GM23338 (cell line): ENCODE data around the gene RASGRP1. TPM values are rescaled to one million over a fixed set of nuclear protein-coding genes. Genes with fewer than 3 reads are reported as not detected.

Source experiments
- ATAC-seq: fragments of 200-7000 bp; cut with Tn5 transposase; 3 replicates; pipeline ENCODE4 v1.9.1; 2020
- DNase-seq: peaks from one replicate; pipeline ENCODE4 v3.0.0-alpha.2; 2015; ENCODE audit warnings: low spot score
- H2AFZ ChIP-seq: fragments of 200-600 bp; sonication (generic); 2 replicates; pipeline ENCODE4 v1.8.0; 2016; ENCODE audit warnings: antibody characterized with exemption, mild to moderate bottlenecking, moderate library complexity
- H3F3A ChIP-seq: fragments of 200-600 bp; sonication (generic); replicated peaks from 2 replicates; pipeline ENCODE4 v1.8.0; 2017; ENCODE audit warnings: antibody characterized with exemption, mixed run types, low read depth
- H3K27ac ChIP-seq: fragments of 200-600 bp; sonication (generic); 2 replicates; pipeline ENCODE4 v1.6.1; 2016; ENCODE audit warnings: low read depth
- H3K27me3 ChIP-seq: fragments of 200-600 bp; sonication (generic); 2 replicates; pipeline ENCODE4 v1.8.0; 2016; ENCODE audit warnings: mild to moderate bottlenecking, mixed run types, moderate library complexity; ENCODE audit not compliant: insufficient read depth
- H3K36me3 ChIP-seq: fragments of 200-600 bp; sonication (generic); 2 replicates; pipeline ENCODE4 v1.8.0; 2016; ENCODE audit warnings: mild to moderate bottlenecking; ENCODE audit not compliant: insufficient read depth
- H3K4me1 ChIP-seq: fragments of 200-600 bp; sonication (generic); 2 replicates; pipeline ENCODE4 v1.8.0; 2016; ENCODE audit warnings: mild to moderate bottlenecking, moderate library complexity; ENCODE audit not compliant: insufficient read depth
- H3K4me2 ChIP-seq: fragments of 200-600 bp; sonication (generic); 2 replicates; pipeline ENCODE4 v1.7.1; 2017; ENCODE audit warnings: mixed run types
- H3K4me3 ChIP-seq: fragments of 200-600 bp; sonication (generic); 2 replicates; pipeline ENCODE4 v1.6.1; 2016; ENCODE audit warnings: mixed run types
- H3K79me2 ChIP-seq: fragments of 200-600 bp; sonication (generic); replicated peaks from 2 replicates; pipeline ENCODE4 v1.8.0; 2017; ENCODE audit warnings: mild to moderate bottlenecking; ENCODE audit not compliant: insufficient read depth
- H3K9me2 ChIP-seq: fragments of 200-600 bp; sonication (generic); 2 replicates; pipeline ENCODE4 v1.8.0; 2017; ENCODE audit not compliant: insufficient read depth
- H4K20me1 ChIP-seq: fragments of 200-600 bp; sonication (generic); replicated peaks from 2 replicates; pipeline ENCODE4 v1.8.0; 2017; ENCODE audit warnings: mild to moderate bottlenecking; ENCODE audit not compliant: insufficient read depth
- H3K27ac Mint-ChIP-seq: 2 replicates; pipeline ENCODE4 v1.8.0; 2020; ENCODE audit warnings: inconsistent platforms, mild to moderate bottlenecking, moderate library complexity, mixed read lengths
- H3K27me3 Mint-ChIP-seq: 3 replicates; pipeline ENCODE4 v1.8.0; 2022; ENCODE audit warnings: low read depth, mild to moderate bottlenecking, moderate library complexity, mixed read lengths, inconsistent platforms; ENCODE audit not compliant: insufficient read depth, poor library complexity
- H3K36me3 Mint-ChIP-seq: 3 replicates; pipeline ENCODE4 v1.8.0; 2021; ENCODE audit warnings: low read depth, mild to moderate bottlenecking, inconsistent platforms, moderate library complexity, mixed read lengths
- H3K4me1 Mint-ChIP-seq: 3 replicates; pipeline ENCODE4 v1.8.0; 2020; ENCODE audit warnings: mild to moderate bottlenecking, inconsistent platforms, mixed read lengths
- H3K4me3 Mint-ChIP-seq: 3 replicates; pipeline ENCODE4 v1.8.0; 2021; ENCODE audit warnings: moderate library complexity, mild to moderate bottlenecking, inconsistent platforms, mixed read lengths
- H3K9me3 Mint-ChIP-seq: 3 replicates; pipeline ENCODE4 v1.8.0; 2020; ENCODE audit warnings: moderate library complexity, mild to moderate bottlenecking, inconsistent platforms, mixed read lengths
- EZH2 ChIP-seq: fragments of 200-600 bp; sonication (generic); IDR thresholded peaks from one replicate; pipeline ENCODE4 v1.8.0; 2017; ENCODE audit warnings: antibody characterized with exemption, mild to moderate bottlenecking, low read depth; ENCODE audit not compliant: unreplicated experiment
- EZH2phosphoT487 ChIP-seq: fragments of 200-600 bp; sonication (generic); IDR thresholded peaks from one replicate; pipeline ENCODE4 v1.8.1; 2018; ENCODE audit warnings: antibody characterized with exemption; ENCODE audit not compliant: unreplicated experiment
- JUNB ChIP-seq: IDR thresholded peaks from one replicate; pipeline ENCODE4 v1.6.1; 2016; ENCODE audit warnings: antibody characterized with exemption; ENCODE audit not compliant: unreplicated experiment
- POLR2AphosphoS5 ChIP-seq: IDR thresholded peaks from 2 replicates; pipeline ENCODE4 v1.6.1; 2016; ENCODE audit warnings: antibody characterized with exemption, low read depth
- STAT1 ChIP-seq: IDR thresholded peaks from one replicate; pipeline ENCODE4 v1.6.1; 2016; ENCODE audit warnings: antibody characterized with exemption; ENCODE audit not compliant: unreplicated experiment
- ZNF331 ChIP-seq: fragments of 250-450 bp; sonication (Bioruptor Pico); IDR thresholded peaks from 2 replicates; pipeline ENCODE4 v1.5.0; 2020; ENCODE audit warnings: low read depth, mild to moderate bottlenecking, moderate library complexity
- polyA plus RNA-seq: library from polyadenylated mRNA; unstranded; fragments of >200 nt; fragmentation: Nextera tagmentation; extraction: Ambion mirVana; gene quantifications from 2 replicates; pipeline ENCODE4 v1.2.1, GENCODE V29; 2016
- total RNA-seq: library from RNA; depleted of rRNA; stranded (reverse); fragments of >200 nt; shearing (Covaris generic); gene quantifications from 2 replicates; pipeline ENCODE4 v1.2.3, GENCODE V29; 2014
- TF ChIP-seq, protein P1 (sequence below): IDR thresholded peaks from one replicate; pipeline ENCODE4 v1.6.1; 2018; ENCODE audit warnings: antibody characterized with exemption; ENCODE audit not compliant: unreplicated experiment
- TF ChIP-seq, protein P2 (sequence below): IDR thresholded peaks from 2 replicates; pipeline ENCODE4 v1.6.1; 2016; ENCODE audit warnings: antibody characterized with exemption
- TF ChIP-seq, protein P3 (sequence below): fragments of 250-450 bp; sonication (Bioruptor Pico); IDR thresholded peaks from 2 replicates; pipeline ENCODE4 v1.5.0; 2020; ENCODE audit warnings: mild to moderate bottlenecking, moderate library complexity

RASGRP1 gene
- total and polyA plus RNA-seq, 2 experiments from 2014 or later, result 1.1 to 1.2 TPM

DNA sequence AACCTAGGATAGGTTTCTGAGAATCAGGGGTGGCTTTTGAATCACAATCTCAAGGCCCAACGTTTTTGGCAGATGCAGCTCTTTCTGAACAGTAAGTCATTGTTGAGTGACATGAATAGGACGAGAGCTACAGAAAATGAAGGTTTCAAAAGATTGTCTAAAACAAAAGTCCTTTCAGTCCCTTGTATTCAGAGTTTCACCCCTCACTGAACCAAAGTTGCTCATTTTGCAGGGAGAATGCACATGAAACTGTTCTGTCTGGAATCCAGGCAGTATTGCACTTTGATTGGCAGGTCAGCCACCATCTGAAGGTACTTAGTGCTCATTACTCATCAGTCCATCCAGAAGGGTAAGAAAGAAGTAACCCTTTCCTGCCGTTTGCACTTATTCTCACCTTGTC, 24.1 kb upstream of the RASGRP1 start (continued):
- TF ChIP-seq, protein P1, sequence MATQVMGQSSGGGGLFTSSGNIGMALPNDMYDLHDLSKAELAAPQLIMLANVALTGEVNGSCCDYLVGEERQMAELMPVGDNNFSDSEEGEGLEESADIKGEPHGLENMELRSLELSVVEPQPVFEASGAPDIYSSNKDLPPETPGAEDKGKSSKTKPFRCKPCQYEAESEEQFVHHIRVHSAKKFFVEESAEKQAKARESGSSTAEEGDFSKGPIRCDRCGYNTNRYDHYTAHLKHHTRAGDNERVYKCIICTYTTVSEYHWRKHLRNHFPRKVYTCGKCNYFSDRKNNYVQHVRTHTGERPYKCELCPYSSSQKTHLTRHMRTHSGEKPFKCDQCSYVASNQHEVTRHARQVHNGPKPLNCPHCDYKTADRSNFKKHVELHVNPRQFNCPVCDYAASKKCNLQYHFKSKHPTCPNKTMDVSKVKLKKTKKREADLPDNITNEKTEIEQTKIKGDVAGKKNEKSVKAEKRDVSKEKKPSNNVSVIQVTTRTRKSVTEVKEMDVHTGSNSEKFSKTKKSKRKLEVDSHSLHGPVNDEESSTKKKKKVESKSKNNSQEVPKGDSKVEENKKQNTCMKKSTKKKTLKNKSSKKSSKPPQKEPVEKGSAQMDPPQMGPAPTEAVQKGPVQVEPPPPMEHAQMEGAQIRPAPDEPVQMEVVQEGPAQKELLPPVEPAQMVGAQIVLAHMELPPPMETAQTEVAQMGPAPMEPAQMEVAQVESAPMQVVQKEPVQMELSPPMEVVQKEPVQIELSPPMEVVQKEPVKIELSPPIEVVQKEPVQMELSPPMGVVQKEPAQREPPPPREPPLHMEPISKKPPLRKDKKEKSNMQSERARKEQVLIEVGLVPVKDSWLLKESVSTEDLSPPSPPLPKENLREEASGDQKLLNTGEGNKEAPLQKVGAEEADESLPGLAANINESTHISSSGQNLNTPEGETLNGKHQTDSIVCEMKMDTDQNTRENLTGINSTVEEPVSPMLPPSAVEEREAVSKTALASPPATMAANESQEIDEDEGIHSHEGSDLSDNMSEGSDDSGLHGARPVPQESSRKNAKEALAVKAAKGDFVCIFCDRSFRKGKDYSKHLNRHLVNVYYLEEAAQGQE, result no peak

- H3K9me3 Mint-ChIP-seq, result peaks cover 5% of the 10 kb centered on the region
- no peaks in the 10 kb centered on the region for H3K36me3 Mint-ChIP-seq
- H3K27ac Mint-ChIP-seq, result no peak overlapping the region
- TF ChIP-seq, protein P2, sequence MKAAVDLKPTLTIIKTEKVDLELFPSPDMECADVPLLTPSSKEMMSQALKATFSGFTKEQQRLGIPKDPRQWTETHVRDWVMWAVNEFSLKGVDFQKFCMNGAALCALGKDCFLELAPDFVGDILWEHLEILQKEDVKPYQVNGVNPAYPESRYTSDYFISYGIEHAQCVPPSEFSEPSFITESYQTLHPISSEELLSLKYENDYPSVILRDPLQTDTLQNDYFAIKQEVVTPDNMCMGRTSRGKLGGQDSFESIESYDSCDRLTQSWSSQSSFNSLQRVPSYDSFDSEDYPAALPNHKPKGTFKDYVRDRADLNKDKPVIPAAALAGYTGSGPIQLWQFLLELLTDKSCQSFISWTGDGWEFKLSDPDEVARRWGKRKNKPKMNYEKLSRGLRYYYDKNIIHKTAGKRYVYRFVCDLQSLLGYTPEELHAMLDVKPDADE, result no peak
- TF ChIP-seq, protein P3, sequence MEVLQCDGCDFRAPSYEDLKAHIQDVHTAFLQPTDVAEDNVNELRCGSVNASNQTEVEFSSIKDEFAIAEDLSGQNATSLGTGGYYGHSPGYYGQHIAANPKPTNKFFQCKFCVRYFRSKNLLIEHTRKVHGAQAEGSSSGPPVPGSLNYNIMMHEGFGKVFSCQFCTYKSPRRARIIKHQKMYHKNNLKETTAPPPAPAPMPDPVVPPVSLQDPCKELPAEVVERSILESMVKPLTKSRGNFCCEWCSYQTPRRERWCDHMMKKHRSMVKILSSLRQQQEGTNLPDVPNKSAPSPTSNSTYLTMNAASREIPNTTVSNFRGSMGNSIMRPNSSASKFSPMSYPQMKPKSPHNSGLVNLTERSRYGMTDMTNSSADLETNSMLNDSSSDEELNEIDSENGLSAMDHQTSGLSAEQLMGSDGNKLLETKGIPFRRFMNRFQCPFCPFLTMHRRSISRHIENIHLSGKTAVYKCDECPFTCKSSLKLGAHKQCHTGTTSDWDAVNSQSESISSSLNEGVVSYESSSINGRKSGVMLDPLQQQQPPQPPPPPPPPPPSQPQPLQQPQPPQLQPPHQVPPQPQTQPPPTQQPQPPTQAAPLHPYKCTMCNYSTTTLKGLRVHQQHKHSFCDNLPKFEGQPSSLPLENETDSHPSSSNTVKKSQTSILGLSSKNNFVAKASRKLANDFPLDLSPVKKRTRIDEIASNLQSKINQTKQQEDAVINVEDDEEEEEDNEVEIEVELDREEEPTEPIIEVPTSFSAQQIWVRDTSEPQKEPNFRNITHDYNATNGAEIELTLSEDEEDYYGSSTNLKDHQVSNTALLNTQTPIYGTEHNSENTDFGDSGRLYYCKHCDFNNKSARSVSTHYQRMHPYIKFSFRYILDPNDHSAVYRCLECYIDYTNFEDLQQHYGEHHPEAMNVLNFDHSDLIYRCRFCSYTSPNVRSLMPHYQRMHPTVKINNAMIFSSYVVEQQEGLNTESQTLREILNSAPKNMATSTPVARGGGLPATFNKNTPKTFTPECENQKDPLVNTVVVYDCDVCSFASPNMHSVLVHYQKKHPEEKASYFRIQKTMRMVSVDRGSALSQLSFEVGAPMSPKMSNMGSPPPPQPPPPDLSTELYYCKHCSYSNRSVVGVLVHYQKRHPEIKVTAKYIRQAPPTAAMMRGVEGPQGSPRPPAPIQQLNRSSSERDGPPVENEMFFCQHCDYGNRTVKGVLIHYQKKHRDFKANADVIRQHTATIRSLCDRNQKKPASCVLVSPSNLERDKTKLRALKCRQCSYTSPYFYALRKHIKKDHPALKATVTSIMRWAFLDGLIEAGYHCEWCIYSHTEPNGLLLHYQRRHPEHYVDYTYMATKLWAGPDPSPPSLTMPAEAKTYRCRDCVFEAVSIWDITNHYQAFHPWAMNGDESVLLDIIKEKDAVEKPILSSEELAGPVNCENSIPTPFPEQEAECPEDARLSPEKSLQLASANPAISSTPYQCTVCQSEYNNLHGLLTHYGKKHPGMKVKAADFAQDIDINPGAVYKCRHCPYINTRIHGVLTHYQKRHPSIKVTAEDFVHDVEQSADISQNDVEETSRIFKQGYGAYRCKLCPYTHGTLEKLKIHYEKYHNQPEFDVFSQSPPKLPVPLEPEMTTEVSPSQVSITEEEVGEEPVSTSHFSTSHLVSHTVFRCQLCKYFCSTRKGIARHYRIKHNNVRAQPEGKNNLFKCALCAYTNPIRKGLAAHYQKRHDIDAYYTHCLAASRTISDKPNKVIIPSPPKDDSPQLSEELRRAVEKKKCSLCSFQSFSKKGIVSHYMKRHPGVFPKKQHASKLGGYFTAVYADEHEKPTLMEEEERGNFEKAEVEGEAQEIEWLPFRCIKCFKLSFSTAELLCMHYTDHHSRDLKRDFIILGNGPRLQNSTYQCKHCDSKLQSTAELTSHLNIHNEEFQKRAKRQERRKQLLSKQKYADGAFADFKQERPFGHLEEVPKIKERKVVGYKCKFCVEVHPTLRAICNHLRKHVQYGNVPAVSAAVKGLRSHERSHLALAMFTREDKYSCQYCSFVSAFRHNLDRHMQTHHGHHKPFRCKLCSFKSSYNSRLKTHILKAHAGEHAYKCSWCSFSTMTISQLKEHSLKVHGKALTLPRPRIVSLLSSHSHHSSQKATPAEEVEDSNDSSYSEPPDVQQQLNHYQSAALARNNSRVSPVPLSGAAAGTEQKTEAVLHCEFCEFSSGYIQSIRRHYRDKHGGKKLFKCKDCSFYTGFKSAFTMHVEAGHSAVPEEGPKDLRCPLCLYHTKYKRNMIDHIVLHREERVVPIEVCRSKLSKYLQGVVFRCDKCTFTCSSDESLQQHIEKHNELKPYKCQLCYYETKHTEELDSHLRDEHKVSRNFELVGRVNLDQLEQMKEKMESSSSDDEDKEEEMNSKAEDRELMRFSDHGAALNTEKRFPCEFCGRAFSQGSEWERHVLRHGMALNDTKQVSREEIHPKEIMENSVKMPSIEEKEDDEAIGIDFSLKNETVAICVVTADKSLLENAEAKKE (CRISPR knock-in tag), result no peak
- TF ChIP-seq POLR2AphosphoS5, result no peak
- no peak for TF ChIP-seq ZNF331 (CRISPR knock-in tag)
- TF ChIP-seq EZH2phosphoT487, result no peak
- TF ChIP-seq, protein P1, result no peak
- no peak for TF ChIP-seq JUNB
- no peak for TF ChIP-seq EZH2
- no peak for TF ChIP-seq STAT1
- ATAC-seq (no peak), DNase-seq (no peak)
- H3K4me1 ChIP-seq, result no peaks in the 10 kb centered on the region
- H2AFZ ChIP-seq, result no peak overlapping the region
- H3K4me3 ChIP-seq, result no peak overlapping the region
- no peaks in the 10 kb centered on the region for H3K9me2 ChIP-seq
- no peaks in the 10 kb centered on the region for H3K4me1 Mint-ChIP-seq
- H3K27me3 ChIP-seq, result no peaks in the 10 kb centered on the region
- H3K79me2 ChIP-seq, result no peaks in the 10 kb centered on the region
- H3K36me3 ChIP-seq, result no peaks in the 10 kb centered on the region
- no peak overlapping the region for H3K4me3 Mint-ChIP-seq
- no peak overlapping the region for H3K4me2 ChIP-seq
- H4K20me1 ChIP-seq, result no peaks in the 10 kb centered on the region
- H3K27ac ChIP-seq, result no peak overlapping the region
- no peaks in the 10 kb centered on the region for H3F3A ChIP-seq
- H3K27me3 Mint-ChIP-seq, result peaks cover 9% of the 10 kb centered on the region
These were observed 22.6 kb upstream of the RASGRP1 start for GRCh38 chr15:38587214-38587613.
